ENCODE data around the gene PPID.
A peak's percentile ranks its signal among the peaks of the same experiment; 100 is the strongest.

The PPID gene

GRCh38 chr4:158741326-158742021 lies 18.3 kb upstream of the PPID start:
- Histone ChIP-seq H3K4me2 (no peak overlapping the region), H3K4me3 (IDR thresholded peaks at IDR 0.05; ENCODE audit: insufficient read depth, low read depth, low read length) (no peak overlapping the region), H2AFZ (ENCODE audit: low read depth) (no peak overlapping the region), H3K9ac (no peak overlapping the region), H3K4me1 (ENCODE audit: low read depth, poor library complexity, severe bottlenecking) (no peaks in the 10 kb centered on the region), H4K20me1 (ENCODE audit: insufficient read depth) (no peaks in the 10 kb centered on the region), H3K27ac (no peak overlapping the region), H3K79me2 (ENCODE audit: insufficient read depth, low read depth) (no peaks in the 10 kb centered on the region), H3K36me3 (ENCODE audit: insufficient read depth) (no peaks in the 10 kb centered on the region), H3K27me3 (ENCODE audit: insufficient read depth, low read depth) (no peaks in the 10 kb centered on the region)
- TF ChIP-seq CTCF (conservative IDR thresholded peaks at IDR 0.05; ENCODE audit: low read depth, low read length) = no peak

GRCh38 chr4:158739600-158739999 lies 16.4 kb upstream of the PPID start:
- H3K27ac ChIP-seq = no peak overlapping the region
- no peaks in the 10 kb centered on the region for H3K79me2 ChIP-seq (ENCODE audit: insufficient read depth, low read depth)
- TF ChIP-seq CTCF (conservative IDR thresholded peaks at IDR 0.05; ENCODE audit: low read depth, low read length) = no peak
- H3K27me3 ChIP-seq (ENCODE audit: insufficient read depth, low read depth) = no peaks in the 10 kb centered on the region
- no peaks in the 10 kb centered on the region for H3K36me3 ChIP-seq (ENCODE audit: insufficient read depth)
- no peak overlapping the region for H3K4me2 ChIP-seq
- H2AFZ ChIP-seq (ENCODE audit: low read depth) = no peak overlapping the region
- H3K4me3 ChIP-seq (IDR thresholded peaks at IDR 0.05; ENCODE audit: insufficient read depth, low read depth, low read length) = no peak overlapping the region
- H4K20me1 ChIP-seq (ENCODE audit: insufficient read depth) = no peaks in the 10 kb centered on the region
- H3K9ac ChIP-seq = no peak overlapping the region
- H3K4me1 ChIP-seq (ENCODE audit: low read depth, poor library complexity, severe bottlenecking) = no peaks in the 10 kb centered on the region

- H3K4me3 ChIP-seq (IDR thresholded peaks at IDR 0.05; ENCODE audit: insufficient read depth, low read depth, low read length) = no peak overlapping the region
- no peaks in the 10 kb centered on the region for H4K20me1 ChIP-seq (ENCODE audit: insufficient read depth)
- H3K79me2 ChIP-seq (ENCODE audit: insufficient read depth, low read depth) = no peaks in the 10 kb centered on the region
- no peaks in the 10 kb centered on the region for H3K27me3 ChIP-seq (ENCODE audit: insufficient read depth, low read depth)
- no peak overlapping the region for H2AFZ ChIP-seq (ENCODE audit: low read depth)
- TF ChIP-seq CTCF (conservative IDR thresholded peaks at IDR 0.05; ENCODE audit: low read depth, low read length) = no peak
- H3K9ac ChIP-seq = no peak overlapping the region
- no peak overlapping the region for H3K27ac ChIP-seq
- H3K36me3 ChIP-seq (ENCODE audit: insufficient read depth) = no peaks in the 10 kb centered on the region
- no peaks in the 10 kb centered on the region for H3K4me1 ChIP-seq (ENCODE audit: low read depth, poor library complexity, severe bottlenecking)
- no peak overlapping the region for H3K4me2 ChIP-seq
Observed at GRCh38 chr4:158738866-158739265, 15.7 kb upstream of the PPID start.

GRCh38 chr4:158729716-158730559 lies 6.7 kb upstream of the PPID start:
- Histone ChIP-seq H3K27me3 (ENCODE audit: insufficient read depth, low read depth) (no peaks in the 10 kb centered on the region), H2AFZ (ENCODE audit: low read depth) (no peak overlapping the region), H3K4me1 (ENCODE audit: low read depth, poor library complexity, severe bottlenecking) (peaks cover 1% of the 10 kb centered on the region), H3K36me3 (ENCODE audit: insufficient read depth) (no peaks in the 10 kb centered on the region), H3K27ac (no peak overlapping the region), H3K79me2 (ENCODE audit: insufficient read depth, low read depth) (no peaks in the 10 kb centered on the region), H3K9ac (no peak overlapping the region), H3K4me2 (no peak overlapping the region), H3K4me3 (IDR thresholded peaks at IDR 0.05; ENCODE audit: insufficient read depth, low read depth, low read length) (no peak overlapping the region), H4K20me1 (ENCODE audit: insufficient read depth) (no peaks in the 10 kb centered on the region)
- peak; percentile 77 for TF ChIP-seq CTCF (conservative IDR thresholded peaks at IDR 0.05; ENCODE audit: low read depth, low read length)
